SK-N-SH (cell line): ENCODE results near the gene SLC40A1. TPM values are rescaled to one million over a fixed set of nuclear protein-coding genes. Genes with fewer than 3 reads are reported as not detected.
"Not testable (repeated sequence)": the region's sequence is repeated elsewhere in the genome, so short reads cannot be mapped to it uniquely, and the experiment has no call there.

Experiments
- CTCF ChIA-PET: fragments of 300-600, 350-600 bp; formaldehyde crosslinking; extraction: SDS; loops from one replicate; lab custom pipeline; 2021; lab: Yijun Ruan, JAX
- POLR2A ChIA-PET: fragments of 350-600 bp; sonication (Branson Sonifier 250); formaldehyde crosslinking; extraction: SDS; loops from one replicate; lab custom pipeline; 2020; ENCODE audit warnings: antibody characterized with exemption, inconsistent platforms; lab: Yijun Ruan, JAX
- DNase-seq: peaks from one replicate; pipeline ENCODE4 v3.0.0; 2012
- H2AFZ ChIP-seq: fragments of 200-600 bp; sonication (generic); 2 replicates; pipeline ENCODE4 v1.8.1; 2016; ENCODE audit warnings: antibody characterized with exemption, mild to moderate bottlenecking, low read depth
- H3F3A ChIP-seq: fragments of 200-600 bp; sonication (generic); replicated peaks from 2 replicates; pipeline ENCODE3; 2016; ENCODE audit warnings: antibody characterized with exemption, mild to moderate bottlenecking; ENCODE audit not compliant: insufficient read depth
- H3K27ac ChIP-seq, 2 experiments: fragments of 200-500 bp in 1 of 2; fragments of 200-600 bp in 1 of 2; sonication (Bioruptor generic) in 1 of 2; sonication (generic), shearing (Covaris generic) in 1 of 2; 2 replicates each; pipeline versions ENCODE4 v1.5.1 to v1.6.1; 2014 to 2016; ENCODE audit warnings: low read depth in 2 of 2, inconsistent platforms in 1 of 2, low read length in 1 of 2, mild to moderate bottlenecking in 1 of 2, mixed read lengths in 1 of 2
- H3K27me3 ChIP-seq: fragments of 200-600 bp; sonication (generic), shearing (Covaris generic); 2 replicates; pipeline ENCODE4 v1.6.1; 2016; ENCODE audit warnings: mixed run types; ENCODE audit not compliant: insufficient read depth
- H3K36me3 ChIP-seq, 2 experiments: fragments of 200-500 bp in 1 of 2; fragments of 200-600 bp in 1 of 2; sonication (Bioruptor generic) in 1 of 2; sonication (generic) in 1 of 2; replicated peaks in 1 of 2; 2 replicates each; pipeline versions ENCODE3 to v1.5.1; 2014 to 2016; ENCODE audit warnings: low read length in 1 of 2, mild to moderate bottlenecking in 1 of 2; ENCODE audit not compliant: insufficient read depth in 2 of 2, control insufficient read depth in 1 of 2
- H3K4me1 ChIP-seq, 2 experiments: fragments of 200-500 bp in 1 of 2; fragments of 200-600 bp in 1 of 2; sonication (Bioruptor generic) in 1 of 2; sonication (generic), shearing (Covaris generic) in 1 of 2; 2 replicates each; pipeline versions ENCODE4 v1.5.1 to v1.6.1; 2014 to 2016; ENCODE audit warnings: low read depth in 1 of 2, low read length in 1 of 2, mixed run types in 1 of 2; ENCODE audit not compliant: insufficient read depth in 2 of 2, control insufficient read depth in 1 of 2
- H3K4me2 ChIP-seq: fragments of 200-600 bp; sonication (generic), shearing (Covaris generic); 2 replicates; pipeline ENCODE4 v1.6.1; 2017; ENCODE audit warnings: mixed run types
- H3K4me3 ChIP-seq, 2 experiments: fragments of 200-500 bp in 1 of 2; fragments of 200-600 bp in 1 of 2; sonication (Bioruptor generic) in 1 of 2; sonication (generic), shearing (Covaris generic) in 1 of 2; 2 replicates each; pipeline versions ENCODE4 v1.5.1 to v1.8.1; 2014 to 2016; ENCODE audit warnings: low read depth in 2 of 2, inconsistent platforms in 1 of 2, low read length in 1 of 2, mild to moderate bottlenecking in 1 of 2, mixed read lengths in 1 of 2, moderate library complexity in 1 of 2
- H3K79me2 ChIP-seq: fragments of 200-600 bp; sonication (generic); 2 replicates; pipeline ENCODE4 v1.8.1; 2017; ENCODE audit warnings: mild to moderate bottlenecking; ENCODE audit not compliant: insufficient read depth
- H3K9ac ChIP-seq: fragments of 200-600 bp; sonication (generic); 2 replicates; pipeline ENCODE4 v1.6.1; 2017; ENCODE audit warnings: mixed run types
- H3K9me2 ChIP-seq: fragments of 200-600 bp; sonication (generic); 2 replicates; pipeline ENCODE4 v1.6.1; 2017; ENCODE audit warnings: mixed run types
- H3K9me3 ChIP-seq: fragments of 200-600 bp; sonication (generic); 2 replicates; pipeline ENCODE4 v1.6.1; 2017; ENCODE audit warnings: mixed run types, mild to moderate bottlenecking, moderate library complexity
- H4K20me1 ChIP-seq: fragments of 200-600 bp; sonication (generic); 2 replicates; pipeline ENCODE4 v1.6.1; 2017; ENCODE audit warnings: mild to moderate bottlenecking, mixed run types; ENCODE audit not compliant: insufficient read depth
- ELF1 ChIP-seq: IDR thresholded peaks from 2 replicates; pipeline ENCODE4 v1.4.0; 2012
- EZH2phosphoT487 ChIP-seq: fragments of 200-600 bp; sonication (generic); IDR thresholded peaks from 2 replicates; pipeline ENCODE4 v1.6.1; 2017; ENCODE audit warnings: low read depth, mixed run types, mild to moderate bottlenecking, antibody characterized with exemption, moderate library complexity, borderline replicate concordance
- FOSL2 ChIP-seq: IDR thresholded peaks from 2 replicates; pipeline ENCODE4 v1.4.0; 2012; ENCODE audit warnings: low read depth, mild to moderate bottlenecking, moderate library complexity, borderline replicate concordance
- FOXJ3 ChIP-seq: sonication (generic); formaldehyde crosslinking; IDR thresholded peaks from 2 replicates; pipeline ENCODE4 v1.5.1; 2020; ENCODE audit warnings: mild to moderate bottlenecking, missing genetic modification reagents
- FOXM1 ChIP-seq: IDR thresholded peaks from 2 replicates; pipeline ENCODE4 v1.4.0; 2012; ENCODE audit warnings: low read depth, mild to moderate bottlenecking
- JUND ChIP-seq: IDR thresholded peaks from 2 replicates; pipeline ENCODE4 v1.4.0; 2012
- MEF2A ChIP-seq: IDR thresholded peaks from 2 replicates; pipeline ENCODE4 v1.4.0; 2012; ENCODE audit warnings: low read depth, borderline replicate concordance
- NFIC ChIP-seq: IDR thresholded peaks from 2 replicates; pipeline ENCODE4 v1.4.0; 2012; ENCODE audit warnings: borderline replicate concordance
- RAD21 ChIP-seq: IDR thresholded peaks from 2 replicates; pipeline ENCODE4 v1.6.1; 2012; ENCODE audit warnings: mild to moderate bottlenecking, low read length
- REST ChIP-seq: IDR thresholded peaks from 2 replicates; pipeline ENCODE4 v1.6.1; 2012; ENCODE audit warnings: mild to moderate bottlenecking, low read depth, low read length, moderate library complexity
- TAF1 ChIP-seq: IDR thresholded peaks from 2 replicates; pipeline ENCODE4 v1.6.1; 2012; ENCODE audit warnings: low read depth, mild to moderate bottlenecking, low read length, moderate library complexity, borderline replicate concordance
- USF2 ChIP-seq: fragments of 150-350 bp; IDR thresholded peaks from 2 replicates; pipeline ENCODE4 v1.6.1; 2017; ENCODE audit warnings: antibody characterized with exemption, low read length, low read depth, borderline replicate concordance
- ZBTB33 ChIP-seq: IDR thresholded peaks from 2 replicates; pipeline ENCODE4 v1.4.0; 2012; ENCODE audit warnings: low read depth, borderline replicate concordance
- WGBS: methylation state at CpG from one replicate; pipeline ENCODE4 v1.1.6; 2017; ENCODE audit warnings: low lambda C conversion rate; 5-methylcytosine and 5-hydroxymethylcytosine counted together
- polyA plus RNA-seq, 3 experiments: library from polyadenylated mRNA; depleted of rRNA; stranded (reverse); fragments of >200 nt; gene quantifications; 2 replicates each; pipeline ENCODE4 v1.2.3, GENCODE V29; 2012

Gene SLC40A1
- polyA plus RNA-seq, 1 of the 3 experiments (the other 2 are of a cell fraction): 1.8 TPM

GRCh38 chr2:189602233-189602632 lies 21.6 kb upstream of the SLC40A1 start:
- DNase-seq: no peak
- H3K4me3 ChIP-seq: no peak overlapping the region
- WGBS: 75% methylated on average over 4 of the region's 4 CpGs
- CTCF ChIA-PET: no interaction called here
- POLR2A ChIA-PET: no interaction called here
- H3K9me3 ChIP-seq: no peaks in the 10 kb centered on the region
- no peak overlapping the region for H3K9ac ChIP-seq
- no peaks in the 10 kb centered on the region for H3K36me3 ChIP-seq
- no peak overlapping the region for H3K4me2 ChIP-seq
- no peak overlapping the region for H2AFZ ChIP-seq
- TF ChIP-seq TAF1: no peak
- TF ChIP-seq RAD21: no peak
- no peak for TF ChIP-seq REST
- no peak for TF ChIP-seq ELF1
- TF ChIP-seq EZH2phosphoT487: no peak
- no peak for TF ChIP-seq ZBTB33
- TF ChIP-seq MEF2A: no peak
- TF ChIP-seq FOSL2: no peak
- TF ChIP-seq JUND: no peak
- TF ChIP-seq FOXM1: no peak
- no peak for TF ChIP-seq NFIC
- TF ChIP-seq USF2: no peak
- TF ChIP-seq FOXJ3 (CRISPR knock-in tag): no peak
- no peaks in the 10 kb centered on the region for H3K79me2 ChIP-seq
- no peak overlapping the region for H3K27ac ChIP-seq
- H4K20me1 ChIP-seq: no peaks in the 10 kb centered on the region
- no peaks in the 10 kb centered on the region for H3K27me3 ChIP-seq
- H3F3A ChIP-seq: peaks cover 4% of the 10 kb centered on the region
- no peaks in the 10 kb centered on the region for H3K9me2 ChIP-seq
- H3K4me1 ChIP-seq: no peaks in the 10 kb centered on the region; a peak in 1 of 4 replicates

GRCh38 chr2:189601652-189602051 lies 21.1 kb upstream of the SLC40A1 start:
- H3K4me3 ChIP-seq, H3K36me3 ChIP-seq, H3K79me2 ChIP-seq, DNase-seq, H3K27ac ChIP-seq, H2AFZ ChIP-seq, H3F3A ChIP-seq, POLR2A ChIA-PET, CTCF ChIA-PET, H3K27me3 ChIP-seq, H3K4me2 ChIP-seq, H3K4me1 ChIP-seq, H3K9me2 ChIP-seq, H3K9me3 ChIP-seq, H3K9ac ChIP-seq, H4K20me1 ChIP-seq: not testable (repeated sequence)
- WGBS: 93% methylated on average over 2 of the region's 2 CpGs
